ENCODE data around the gene PPFIA1.
"Not testable (repeated sequence)": the region's sequence is repeated elsewhere in the genome, so short reads cannot be mapped to it uniquely, and the experiment has no call there.

PPFIA1 gene

DNA sequence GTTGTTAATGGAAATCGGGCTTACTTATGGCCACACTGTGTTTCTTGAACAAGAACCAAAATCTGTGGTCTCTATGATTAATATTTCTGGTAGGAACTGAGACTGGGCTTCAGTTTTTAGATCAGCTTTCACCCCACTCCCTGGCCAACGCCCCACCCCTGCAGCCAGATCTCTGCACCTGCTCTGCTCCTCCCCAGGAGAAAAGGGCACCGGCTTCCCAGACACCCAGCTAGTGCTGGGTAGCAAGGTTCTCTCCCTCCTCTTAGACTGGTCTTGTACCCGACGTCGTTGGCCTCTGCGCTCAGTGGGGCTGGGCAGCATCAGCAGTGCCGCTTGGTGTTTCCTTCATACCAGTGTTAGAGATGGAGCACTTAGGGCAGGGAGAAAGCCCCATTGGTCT is 110.9 kb downstream of the PPFIA1 start:
- H3K36me3 ChIP-seq (ENCODE audit: control insufficient read depth in 1 of 2, insufficient read depth in 2 of 2, low read length in 2 of 2), result peaks cover 32 to 60% of the 10 kb centered on the region in 2 donors
- no peaks in the 10 kb centered on the region for H3K27me3 ChIP-seq (ENCODE audit: control insufficient read depth in 1 of 2, insufficient read depth in 2 of 2, low read length in 2 of 2)
- H3K4me3 ChIP-seq (ENCODE audit: low read depth in 1 of 2, low read length in 2 of 2), result no peak overlapping the region
- no peak overlapping the region for H3K27ac ChIP-seq (ENCODE audit: low read depth, low read length)
- no peaks in the 10 kb centered on the region for H3K4me1 ChIP-seq (ENCODE audit: control insufficient read depth in 1 of 2, insufficient read depth in 2 of 2, low read length in 2 of 2)
- H3K9ac ChIP-seq (ENCODE audit: low read depth in 1 of 2, low read length in 2 of 2), result no peak overlapping the region
- no peaks in the 10 kb centered on the region for H3K9me3 ChIP-seq (ENCODE audit: control insufficient read depth in 1 of 2, low read length in 2 of 2)

DNA sequence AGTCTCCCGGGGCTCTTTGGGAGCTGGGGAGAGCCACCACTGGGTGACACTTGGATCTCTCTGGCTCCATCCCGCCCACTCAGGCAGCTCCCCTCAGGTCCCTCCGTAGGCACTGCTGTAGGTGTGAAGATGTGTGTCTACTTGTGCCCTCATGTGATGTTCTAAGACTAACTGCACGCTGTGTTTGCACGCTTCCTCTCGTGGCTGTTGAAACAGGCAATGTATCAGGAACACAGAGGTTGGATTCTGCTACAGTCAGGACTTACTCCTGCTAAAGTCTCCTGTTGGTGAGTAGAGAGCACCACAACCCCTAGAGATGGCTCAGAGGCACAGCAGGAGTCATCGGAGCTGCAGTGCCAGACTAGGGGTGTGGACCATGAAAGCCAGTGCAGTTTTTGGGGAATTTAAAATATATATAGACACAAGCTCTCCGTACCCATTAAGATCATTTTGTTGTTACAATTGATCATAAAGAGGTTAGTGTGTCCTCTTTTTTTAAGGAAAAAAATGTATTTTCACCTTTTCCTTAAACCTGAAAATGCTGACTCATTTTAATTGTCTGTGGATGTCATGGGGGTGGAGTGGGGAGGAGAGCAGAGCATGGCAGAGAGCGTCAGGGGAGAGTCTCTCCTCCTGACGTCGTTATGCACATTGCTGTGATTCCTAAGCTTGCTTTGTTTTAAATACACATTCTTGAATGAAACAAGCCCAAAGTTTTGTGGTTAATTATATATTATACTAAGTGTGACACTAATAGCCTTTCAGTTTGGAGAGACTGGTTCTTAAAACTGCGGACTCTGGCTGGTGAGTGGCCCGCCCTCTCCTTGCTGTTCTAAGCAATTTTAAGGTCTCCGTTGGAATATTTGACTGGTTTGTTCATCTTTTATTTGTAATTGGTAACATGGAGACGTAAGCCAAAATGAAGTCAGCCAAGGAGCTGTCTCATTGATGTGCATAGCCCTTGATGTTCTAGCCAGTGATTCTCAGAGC is 111.7 kb downstream of the PPFIA1 start:
- Histone ChIP-seq H3K27me3 (ENCODE audit: control insufficient read depth in 1 of 2, insufficient read depth in 2 of 2, low read length in 2 of 2) (no peaks in the 10 kb centered on the region), H3K36me3 (ENCODE audit: control insufficient read depth in 1 of 2, insufficient read depth in 2 of 2, low read length in 2 of 2) (peaks cover 25 to 53% of the 10 kb centered on the region in 2 donors), H3K27ac (ENCODE audit: low read depth, low read length) (no peak overlapping the region)

DNA sequence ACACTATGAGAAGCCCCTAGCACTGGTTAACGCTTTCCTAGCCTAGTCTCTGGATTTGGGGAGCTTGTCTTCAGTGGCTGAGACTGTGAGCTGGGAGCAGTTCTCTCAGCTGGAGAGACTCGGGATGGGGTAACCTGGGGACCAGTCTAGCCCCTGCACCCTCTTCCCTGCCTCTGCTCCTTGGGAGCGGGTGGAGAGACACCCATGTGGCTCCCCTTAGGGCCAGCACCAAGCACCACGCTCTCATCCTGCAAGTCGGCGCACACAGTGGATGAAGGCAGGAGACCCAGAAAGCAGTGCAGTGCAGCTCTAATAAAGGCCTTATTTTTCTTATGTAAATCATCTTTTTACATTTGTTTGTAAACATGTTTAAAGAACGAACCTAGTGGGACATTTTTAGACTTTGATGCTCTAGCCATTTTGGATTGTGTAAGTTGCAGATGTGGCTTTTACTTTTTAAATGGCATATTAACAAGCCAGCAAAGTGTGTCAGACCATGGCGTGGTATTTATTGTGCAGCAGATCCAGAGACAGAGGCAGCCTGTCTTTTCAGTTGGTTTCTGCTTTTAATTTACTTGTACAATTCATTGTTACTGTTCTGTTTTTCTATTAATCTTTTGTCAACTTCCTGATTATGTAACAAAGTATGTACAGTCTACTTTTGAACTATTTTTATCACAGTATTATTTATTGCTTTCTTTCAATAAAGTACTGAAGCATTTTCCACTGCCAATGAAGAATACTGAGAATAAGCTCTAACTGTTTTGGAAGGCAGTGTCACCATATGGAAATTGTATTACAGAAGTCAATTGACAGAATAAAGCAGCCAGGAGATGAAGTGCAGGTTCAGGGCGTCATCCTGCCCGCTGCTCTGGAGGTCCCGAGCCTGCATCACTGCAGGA is 113.4 kb downstream of the PPFIA1 start:
- H3K9me3 ChIP-seq (ENCODE audit: control insufficient read depth in 1 of 2, low read length in 2 of 2), result no peaks in the 10 kb centered on the region
- H3K27me3 ChIP-seq (ENCODE audit: control insufficient read depth in 1 of 2, insufficient read depth in 2 of 2, low read length in 2 of 2), result no peaks in the 10 kb centered on the region
- no peak overlapping the region for H3K27ac ChIP-seq (ENCODE audit: low read depth, low read length)
- no peaks in the 10 kb centered on the region for H3K4me1 ChIP-seq (ENCODE audit: control insufficient read depth in 1 of 2, insufficient read depth in 2 of 2, low read length in 2 of 2)
- H3K36me3 ChIP-seq (ENCODE audit: control insufficient read depth in 1 of 2, insufficient read depth in 2 of 2, low read length in 2 of 2), result peaks cover 15 to 37% of the 10 kb centered on the region in 2 donors
- H3K4me3 ChIP-seq (ENCODE audit: low read depth in 1 of 2, low read length in 2 of 2), result no peak overlapping the region
- no peak overlapping the region for H3K9ac ChIP-seq (ENCODE audit: low read depth in 1 of 2, low read length in 2 of 2)

More for the DNA sequence above, 111.7 kb downstream of the PPFIA1 start:
- H3K4me1 ChIP-seq (ENCODE audit: control insufficient read depth in 1 of 2, insufficient read depth in 2 of 2, low read length in 2 of 2), result no peaks in the 10 kb centered on the region
- H3K4me3 ChIP-seq (ENCODE audit: low read depth in 1 of 2, low read length in 2 of 2), result no peak overlapping the region
- no peaks in the 10 kb centered on the region for H3K9me3 ChIP-seq (ENCODE audit: control insufficient read depth in 1 of 2, low read length in 2 of 2)
- H3K9ac ChIP-seq (ENCODE audit: low read depth in 1 of 2, low read length in 2 of 2), result no peak overlapping the region

DNA sequence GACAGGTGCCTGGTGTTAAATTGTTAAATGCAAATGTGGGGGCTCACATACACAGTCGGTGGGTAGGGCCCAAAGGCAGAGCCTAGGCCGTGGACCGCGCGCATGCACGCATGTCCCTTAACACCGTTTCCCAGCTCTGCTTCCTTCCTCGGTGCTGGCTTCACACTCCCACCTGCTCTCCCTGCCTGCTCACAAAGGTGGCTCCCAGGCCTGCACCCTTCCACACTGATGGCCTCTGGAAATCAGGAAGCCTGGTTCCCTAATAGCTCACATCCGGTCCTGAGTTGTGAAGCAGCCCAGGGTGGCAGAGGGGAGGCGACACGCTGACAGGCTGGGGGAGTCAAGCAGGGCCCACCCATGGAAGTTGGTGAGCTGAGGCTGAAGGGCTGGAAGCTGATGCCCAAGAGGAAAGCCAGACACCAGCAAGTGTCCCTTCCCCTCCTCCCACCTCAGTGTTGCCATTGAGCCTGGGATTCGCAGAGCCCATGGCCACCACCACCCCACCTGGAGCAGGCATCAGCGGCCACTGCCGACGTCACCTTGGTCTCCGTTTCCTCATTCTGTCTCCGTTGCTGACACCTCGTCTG is 114.2 kb downstream of the PPFIA1 start:
- H3K27me3 ChIP-seq (ENCODE audit: control insufficient read depth in 1 of 2, insufficient read depth in 2 of 2, low read length in 2 of 2), result no peaks in the 10 kb centered on the region
- no peak overlapping the region for H3K4me3 ChIP-seq (ENCODE audit: low read depth in 1 of 2, low read length in 2 of 2)
- no peak overlapping the region for H3K9ac ChIP-seq (ENCODE audit: low read depth in 1 of 2, low read length in 2 of 2)
- H3K9me3 ChIP-seq (ENCODE audit: control insufficient read depth in 1 of 2, low read length in 2 of 2), result no peaks in the 10 kb centered on the region
- no peaks in the 10 kb centered on the region for H3K4me1 ChIP-seq (ENCODE audit: control insufficient read depth in 1 of 2, insufficient read depth in 2 of 2, low read length in 2 of 2)
- peaks cover 14 to 35% of the 10 kb centered on the region in 2 donors for H3K36me3 ChIP-seq (ENCODE audit: control insufficient read depth in 1 of 2, insufficient read depth in 2 of 2, low read length in 2 of 2)
- H3K27ac ChIP-seq (ENCODE audit: low read depth, low read length), result no peak overlapping the region

DNA sequence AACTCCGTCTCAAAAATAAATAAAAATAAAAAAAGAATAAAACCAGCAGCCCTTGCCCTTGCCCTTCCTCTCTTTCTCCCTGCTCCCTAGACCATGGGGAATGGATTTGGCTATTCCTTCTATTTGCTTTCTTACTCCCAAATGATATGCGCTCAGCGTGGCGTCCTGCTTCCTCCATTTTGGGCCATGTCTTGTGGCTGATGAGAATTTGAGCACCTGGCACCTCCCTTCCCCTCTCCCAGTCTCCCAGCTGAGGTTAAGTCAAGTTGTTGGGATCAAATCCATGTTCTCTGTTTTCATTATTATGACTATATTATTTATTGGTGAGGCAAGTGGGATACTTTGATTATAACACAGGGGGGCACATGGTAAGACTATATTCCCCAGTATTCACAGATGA is 117.1 kb downstream of the PPFIA1 start:
- H3K27me3 ChIP-seq (ENCODE audit: control insufficient read depth in 1 of 2, insufficient read depth in 2 of 2, low read length in 2 of 2), result no peaks in the 10 kb centered on the region
- no peak overlapping the region for H3K4me3 ChIP-seq (ENCODE audit: low read depth in 1 of 2, low read length in 2 of 2)
- H3K36me3 ChIP-seq (ENCODE audit: control insufficient read depth in 1 of 2, insufficient read depth in 2 of 2, low read length in 2 of 2), result peaks cover 8 to 17% of the 10 kb centered on the region in 2 donors
- no peaks in the 10 kb centered on the region for H3K9me3 ChIP-seq (ENCODE audit: control insufficient read depth in 1 of 2, low read length in 2 of 2)
- no peak overlapping the region for H3K27ac ChIP-seq (ENCODE audit: low read depth, low read length)
- H3K4me1 ChIP-seq (ENCODE audit: control insufficient read depth in 1 of 2, insufficient read depth in 2 of 2, low read length in 2 of 2), result no peaks in the 10 kb centered on the region
- H3K9ac ChIP-seq (ENCODE audit: low read depth in 1 of 2, low read length in 2 of 2), result no peak overlapping the region

DNA sequence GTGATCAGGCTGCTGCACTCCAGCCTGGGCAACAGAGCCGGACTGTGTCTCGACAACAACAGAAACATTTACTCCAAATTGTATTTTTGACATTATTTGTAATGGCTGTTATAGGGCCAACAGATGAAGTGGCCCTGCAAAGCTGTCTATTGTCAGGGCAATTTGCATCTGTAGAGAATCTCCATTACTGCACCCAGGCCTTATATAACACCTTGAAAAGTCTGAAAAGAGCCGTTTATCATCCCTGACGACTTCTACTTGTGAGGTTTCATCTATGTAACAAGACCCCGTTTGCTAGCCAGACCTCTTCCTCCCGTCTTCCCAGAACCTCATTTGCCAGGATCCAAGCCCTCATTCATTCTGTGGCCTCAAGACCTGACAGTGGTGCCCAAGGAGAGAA is 118.7 kb downstream of the PPFIA1 start:
- no peaks in the 10 kb centered on the region for H3K9me3 ChIP-seq (ENCODE audit: control insufficient read depth in 1 of 2, low read length in 2 of 2)
- peaks cover 4 to 8% of the 10 kb centered on the region in 2 donors for H3K36me3 ChIP-seq (ENCODE audit: control insufficient read depth in 1 of 2, insufficient read depth in 2 of 2, low read length in 2 of 2)
- H3K4me1 ChIP-seq (ENCODE audit: control insufficient read depth in 1 of 2, insufficient read depth in 2 of 2, low read length in 2 of 2), result no peaks in the 10 kb centered on the region
- no peak overlapping the region for H3K9ac ChIP-seq (ENCODE audit: low read depth in 1 of 2, low read length in 2 of 2)
- peaks cover 0 to 6% of the 10 kb centered on the region in 2 donors for H3K27me3 ChIP-seq (ENCODE audit: control insufficient read depth in 1 of 2, insufficient read depth in 2 of 2, low read length in 2 of 2)
- no peak overlapping the region for H3K4me3 ChIP-seq (ENCODE audit: low read depth in 1 of 2, low read length in 2 of 2)
- H3K27ac ChIP-seq (ENCODE audit: low read depth, low read length), result no peak overlapping the region

DNA sequence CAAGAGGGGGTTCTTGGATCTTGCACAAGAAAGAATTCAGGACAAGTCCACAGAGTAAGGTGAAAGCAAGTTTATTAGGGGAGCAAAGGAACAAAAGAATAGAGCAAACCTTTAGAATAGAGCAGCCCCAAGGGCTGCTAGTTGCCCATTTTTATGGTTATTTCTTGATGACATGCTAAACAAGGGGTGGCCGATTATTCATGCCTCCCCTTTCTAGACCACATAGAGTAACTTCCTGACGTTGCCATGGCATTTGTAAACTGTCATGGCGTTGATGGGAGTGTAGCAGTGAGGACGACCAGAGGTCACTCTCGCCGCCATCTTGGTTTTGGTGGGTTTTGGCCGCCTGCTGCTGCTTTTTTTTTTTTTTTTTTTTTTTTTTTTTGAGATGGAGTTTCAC is 120.4 kb downstream of the PPFIA1 start:
- not testable (repeated sequence) for H3K4me1 ChIP-seq (ENCODE audit: control insufficient read depth in 1 of 2, insufficient read depth in 2 of 2, low read length in 2 of 2); H3K4me3 ChIP-seq (ENCODE audit: low read depth in 1 of 2, low read length in 2 of 2); H3K9ac ChIP-seq (ENCODE audit: low read depth in 1 of 2, low read length in 2 of 2); H3K36me3 ChIP-seq (ENCODE audit: control insufficient read depth in 1 of 2, insufficient read depth in 2 of 2, low read length in 2 of 2); H3K27me3 ChIP-seq (ENCODE audit: control insufficient read depth in 1 of 2, insufficient read depth in 2 of 2, low read length in 2 of 2); H3K9me3 ChIP-seq (ENCODE audit: control insufficient read depth in 1 of 2, low read length in 2 of 2); H3K27ac ChIP-seq (ENCODE audit: low read depth, low read length)

DNA sequence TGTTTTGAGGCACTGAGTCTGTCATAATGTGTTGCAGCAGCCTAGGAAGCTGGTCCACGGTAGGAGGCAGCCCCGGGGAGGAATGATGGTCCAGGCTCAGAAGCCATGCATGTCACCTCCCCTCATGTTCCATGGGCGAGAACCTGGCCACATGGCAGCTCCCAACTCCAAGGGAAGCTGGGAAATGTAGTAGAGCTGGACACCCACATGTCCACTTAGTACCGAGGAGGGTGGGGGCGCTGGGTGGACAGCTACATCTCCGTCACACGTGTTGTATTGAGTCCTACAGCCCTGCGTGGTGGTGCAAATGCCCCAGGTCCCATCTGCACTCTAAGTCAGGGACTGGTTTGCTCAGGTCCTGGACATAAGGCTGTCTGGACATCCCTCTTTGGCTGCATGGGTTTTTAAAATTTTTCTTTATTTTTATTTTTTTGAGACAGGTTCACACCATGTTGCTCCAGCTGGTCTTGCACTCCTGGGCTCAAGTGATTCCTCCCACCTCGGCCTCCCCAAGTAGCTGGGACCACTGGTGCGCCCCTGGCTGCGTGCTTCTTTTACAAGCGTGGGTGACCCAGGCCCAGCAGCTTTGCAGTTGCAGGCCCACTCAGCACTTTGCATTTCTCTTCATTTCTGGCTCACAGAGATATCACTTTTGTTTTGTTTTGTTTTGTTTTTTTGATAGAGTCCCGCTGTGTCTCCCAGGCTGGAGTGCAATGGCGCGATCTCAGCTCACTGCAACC is 123.9 kb downstream of the PPFIA1 start:
- Histone ChIP-seq H3K9ac (ENCODE audit: low read depth in 1 of 2, low read length in 2 of 2) (no peak overlapping the region), H3K4me1 (ENCODE audit: control insufficient read depth in 1 of 2, insufficient read depth in 2 of 2, low read length in 2 of 2) (peaks cover 10 to 19% of the 10 kb centered on the region in 2 donors), H3K4me3 (ENCODE audit: low read depth in 1 of 2, low read length in 2 of 2) (no peak overlapping the region), H3K27ac (ENCODE audit: low read depth, low read length) (no peak overlapping the region), H3K36me3 (ENCODE audit: control insufficient read depth in 1 of 2, insufficient read depth in 2 of 2, low read length in 2 of 2) (no peaks in the 10 kb centered on the region), H3K9me3 (ENCODE audit: control insufficient read depth in 1 of 2, low read length in 2 of 2) (no peaks in the 10 kb centered on the region), H3K27me3 (ENCODE audit: control insufficient read depth in 1 of 2, insufficient read depth in 2 of 2, low read length in 2 of 2) (peaks cover 0 to 8% of the 10 kb centered on the region in 2 donors)

DNA sequence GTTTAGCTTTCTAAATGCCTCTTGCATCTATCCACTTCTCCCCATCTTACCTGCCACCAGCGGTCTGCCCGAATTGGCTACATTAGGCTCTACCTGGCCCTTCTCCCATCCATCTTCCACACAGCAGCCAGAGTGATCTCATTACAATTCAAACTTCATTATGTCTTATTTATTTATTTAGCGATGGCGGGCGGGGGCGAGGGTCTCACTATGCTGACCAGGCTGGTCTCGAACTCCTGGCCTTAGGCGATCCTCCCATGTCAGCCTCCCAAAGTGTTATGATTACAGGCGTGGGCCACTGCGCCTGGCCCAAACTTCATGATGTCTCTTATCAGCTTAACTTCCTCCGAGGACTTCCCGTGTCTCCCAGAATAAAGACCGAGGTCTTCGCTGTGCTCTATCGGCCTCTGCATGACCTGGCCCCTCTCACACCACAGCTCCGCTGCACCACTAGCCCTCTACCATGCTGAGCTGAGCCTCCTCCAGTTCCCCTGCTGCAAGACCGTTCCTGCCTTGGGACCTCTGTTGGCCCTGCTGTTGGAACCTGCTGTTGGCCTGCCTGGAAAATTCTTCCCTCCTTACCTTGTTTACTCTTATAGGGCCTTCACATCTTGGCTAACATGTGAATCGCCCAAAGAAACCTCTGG is 127.0 kb downstream of the PPFIA1 start:
- peak overlapping the region; percentile 86 to 92 for H3K4me3 ChIP-seq (ENCODE audit: low read depth in 1 of 2, low read length in 2 of 2)
- no peaks in the 10 kb centered on the region for H3K36me3 ChIP-seq (ENCODE audit: control insufficient read depth in 1 of 2, insufficient read depth in 2 of 2, low read length in 2 of 2)
- H3K27ac ChIP-seq (ENCODE audit: low read depth, low read length), result peak overlapping the region; percentile 14
- H3K27me3 ChIP-seq (ENCODE audit: control insufficient read depth in 1 of 2, insufficient read depth in 2 of 2, low read length in 2 of 2), result peaks cover 0 to 8% of the 10 kb centered on the region in 2 donors
- H3K4me1 ChIP-seq (ENCODE audit: control insufficient read depth in 1 of 2, insufficient read depth in 2 of 2, low read length in 2 of 2), result peaks cover 19 to 27% of the 10 kb centered on the region in 2 donors
- no peaks in the 10 kb centered on the region for H3K9me3 ChIP-seq (ENCODE audit: control insufficient read depth in 1 of 2, low read length in 2 of 2)
- H3K9ac ChIP-seq (ENCODE audit: low read depth in 1 of 2, low read length in 2 of 2), result peak overlapping the region; percentile 59 to 70
